Calu3 (cell line): ENCODE measurements around the gene KATNB1. TPM values are rescaled to one million over a fixed set of nuclear protein-coding genes. Genes with fewer than 3 reads are reported as not detected.

Experiments
- BruUV-seq: library from RNA; stranded (reverse); fragments of 400-500 nt; replicated peaks from 2 replicates; lab custom pipeline; 2021; lab: Mats Ljungman, UMichigan
- CTCF ChIA-PET: fragments of 300-600 bp; sonication (Branson Sonifier 250); formaldehyde crosslinking; loops from one replicate; lab custom pipeline; 2022; ENCODE audit warnings: antibody characterized with exemption; lab: Charles Lee
- DNase-seq: peaks from one replicate; pipeline ENCODE4 v3.0.0; 2022
- H3K27ac Mint-ChIP-seq: one replicate; pipeline ENCODE4 v1.8.0; 2022; ENCODE audit warnings: mixed read lengths; ENCODE audit not compliant: unreplicated experiment
- H3K27me3 Mint-ChIP-seq: one replicate; pipeline ENCODE4 v1.8.0; 2022; ENCODE audit warnings: mixed read lengths; ENCODE audit not compliant: unreplicated experiment
- H3K36me3 Mint-ChIP-seq: one replicate; pipeline ENCODE4 v1.8.0; 2022; ENCODE audit warnings: mild to moderate bottlenecking, moderate library complexity, mixed read lengths; ENCODE audit not compliant: insufficient read depth, unreplicated experiment
- H3K4me1 Mint-ChIP-seq: one replicate; pipeline ENCODE4 v1.8.0; 2022; ENCODE audit warnings: mild to moderate bottlenecking, low read depth, mixed read lengths; ENCODE audit not compliant: unreplicated experiment
- H3K4me3 Mint-ChIP-seq: one replicate; pipeline ENCODE4 v1.8.0; 2022; ENCODE audit warnings: mild to moderate bottlenecking, low read depth, moderate library complexity, mixed read lengths; ENCODE audit not compliant: unreplicated experiment
- H3K9me3 Mint-ChIP-seq: one replicate; pipeline ENCODE4 v1.8.0; 2022; ENCODE audit warnings: low read depth, mixed read lengths; ENCODE audit not compliant: unreplicated experiment
- CTCF ChIP-seq: fragments of 200-600 bp; IDR thresholded peaks from one replicate; pipeline ENCODE4 v1.8.0; 2022; ENCODE audit warnings: antibody characterized with exemption; ENCODE audit not compliant: unreplicated experiment
- intact Hi-C: fragments of 100-400 bp; cut with micrococcal nuclease; formaldehyde crosslinking; loops from one replicate; pipeline ENCODE4 v1.10.0; 2022; ENCODE audit not compliant: unreplicated experiment
- total RNA-seq: library from RNA; stranded (reverse); gene quantifications from 2 replicates; pipeline ENCODE4 v1.2.3, GENCODE V29; 2022

KATNB1 gene
- total RNA-seq, 1 experiment from 2014 or later, result 28.6 TPM

GRCh38 chr16:57725151-57725550, 10.4 kb upstream of the KATNB1 start:
- DNase-seq, result no peak
- Mint-ChIP-seq H3K9me3 (no peaks in the 10 kb centered on the region), H3K4me3 (no peak overlapping the region), H3K27ac (no peak overlapping the region), H3K36me3 (no peaks in the 10 kb centered on the region), H3K4me1 (no peaks in the 10 kb centered on the region), H3K27me3 (peaks cover 36% of the 10 kb centered on the region)
- BruUV-seq, result no TSS peak
- no peak for TF ChIP-seq CTCF
- CTCF ChIA-PET, result interaction anchor here (0.7 to 1.5 kb wide), 3 partner anchors 10 to 121 kb away, joined by 3 read pairs; partner anchors contain the start of gene KATNB1
- intact Hi-C loops, result no loop called here

GRCh38 chr16:57725554-57725953, 10.0 kb upstream of the KATNB1 start:
- H3K36me3 Mint-ChIP-seq, result no peaks in the 10 kb centered on the region
- no peaks in the 10 kb centered on the region for H3K4me1 Mint-ChIP-seq
- DNase-seq, result no peak
- no peak overlapping the region for H3K27ac Mint-ChIP-seq
- CTCF ChIA-PET, result interaction anchor here (1.5 kb wide), 1 partner anchor 10 kb away, joined by 3 read pairs; the partner anchor contains the start of gene KATNB1
- H3K9me3 Mint-ChIP-seq, result no peaks in the 10 kb centered on the region
- peaks cover 40% of the 10 kb centered on the region for H3K27me3 Mint-ChIP-seq
- H3K4me3 Mint-ChIP-seq, result no peak overlapping the region
- BruUV-seq, result no TSS peak
- no peak for TF ChIP-seq CTCF
- intact Hi-C loops, result no loop called here

GRCh38 chr16:57725976-57726375, 9.6 kb upstream of the KATNB1 start:
- Mint-ChIP-seq H3K27ac (no peak overlapping the region), H3K9me3 (no peaks in the 10 kb centered on the region), H3K4me1 (no peaks in the 10 kb centered on the region), H3K27me3 (peaks cover 44% of the 10 kb centered on the region), H3K4me3 (no peak overlapping the region), H3K36me3 (no peaks in the 10 kb centered on the region)
- no TSS peak for BruUV-seq
- intact Hi-C loops, result no loop called here
- TF ChIP-seq CTCF, result no peak
- DNase-seq, result no peak
- CTCF ChIA-PET, result no interaction called here

- no peak overlapping the region for H3K4me3 Mint-ChIP-seq
- BruUV-seq, result no TSS peak
- no peak for TF ChIP-seq CTCF
- no peak for DNase-seq
- no peak overlapping the region for H3K27ac Mint-ChIP-seq
- no peaks in the 10 kb centered on the region for H3K36me3 Mint-ChIP-seq
- CTCF ChIA-PET, result no interaction called here
- intact Hi-C loops, result no loop called here
- no peaks in the 10 kb centered on the region for H3K4me1 Mint-ChIP-seq
- H3K9me3 Mint-ChIP-seq, result no peaks in the 10 kb centered on the region
- peaks cover 50% of the 10 kb centered on the region for H3K27me3 Mint-ChIP-seq
These were observed 9.1 kb upstream of the KATNB1 start for GRCh38 chr16:57726433-57726947.
